DLD1 (cell line): ENCODE results near the gene BAZ1A.
"Not testable (repeated sequence)": the region's sequence is repeated elsewhere in the genome, so short reads cannot be mapped to it uniquely, and the experiment has no call there.

ENCODE experiments used
- in situ Hi-C: cut with HindIII; loops from 2 replicates; pipeline ENCODE4 v1.10.0; 2017; ENCODE audit warnings: low sequenced_read_pairs

BAZ1A gene

GRCh38 chr14:34858765-34859164, 16.4 kb downstream of the BAZ1A start:
- in situ Hi-C loops, result no loop called here

- in situ Hi-C loops, result no loop called here
Observed at GRCh38 chr14:34857689-34858449, 17.3 kb downstream of the BAZ1A start.

- in situ Hi-C loops, result no loop called here
Observed at GRCh38 chr14:34853041-34853440, 22.1 kb downstream of the BAZ1A start.

- in situ Hi-C loops, result no loop called here
Observed at GRCh38 chr14:34851395-34851794, 23.8 kb downstream of the BAZ1A start.

GRCh38 chr14:34845869-34846268, 29.3 kb downstream of the BAZ1A start:
- in situ Hi-C loops, result no loop called here

DNA sequence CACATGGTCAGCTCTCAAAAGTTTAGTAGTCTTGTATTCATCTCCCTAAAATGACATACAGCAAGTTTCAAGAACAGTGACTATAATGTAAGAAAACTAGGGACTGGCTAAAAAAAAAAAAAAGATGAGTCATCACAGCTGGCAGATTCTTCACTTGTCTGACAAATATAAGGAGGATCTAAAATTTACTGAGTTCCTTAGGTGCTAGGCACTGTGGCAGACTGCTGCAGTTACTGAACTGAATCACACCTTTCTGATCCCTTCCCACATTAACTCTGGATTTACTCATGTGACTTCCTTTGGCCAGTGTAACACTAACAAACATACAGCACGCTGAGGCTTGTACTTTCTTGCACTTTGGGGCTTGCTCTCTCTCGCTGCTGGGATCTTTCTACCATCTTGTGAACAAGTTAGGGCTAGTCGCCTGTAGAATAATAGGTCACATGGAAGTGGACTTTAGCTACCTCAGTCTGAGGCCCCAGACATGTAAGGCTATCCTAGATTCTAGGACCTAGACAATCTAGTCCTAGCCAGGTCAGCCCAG, 32.1 kb downstream of the BAZ1A start:
- in situ Hi-C loops, result no loop called here

DNA sequence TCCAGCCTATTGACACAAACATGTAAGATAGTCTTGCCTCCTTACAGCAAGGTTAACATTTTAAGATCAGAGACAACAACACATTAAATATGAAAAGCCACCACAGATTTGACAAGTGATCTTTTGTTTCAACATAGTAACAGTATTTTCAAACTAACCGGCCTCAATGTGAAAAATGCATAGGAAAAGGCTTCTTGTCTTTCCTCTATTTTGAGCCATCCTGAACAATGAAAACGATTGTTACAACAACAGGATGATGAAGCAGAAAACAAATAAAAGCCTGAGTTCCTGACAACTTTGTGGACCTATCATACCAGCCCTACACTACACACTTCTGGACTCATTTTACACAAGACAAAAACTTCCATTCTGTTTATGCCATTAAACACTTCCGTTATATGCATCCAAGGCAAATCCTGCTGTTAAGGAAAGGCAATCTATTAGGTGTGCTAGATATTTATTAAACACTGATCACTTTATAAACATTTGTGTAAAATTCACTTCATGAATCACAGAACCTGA, 37.3 kb downstream of the BAZ1A start:
- in situ Hi-C loops, result no loop called here

DNA sequence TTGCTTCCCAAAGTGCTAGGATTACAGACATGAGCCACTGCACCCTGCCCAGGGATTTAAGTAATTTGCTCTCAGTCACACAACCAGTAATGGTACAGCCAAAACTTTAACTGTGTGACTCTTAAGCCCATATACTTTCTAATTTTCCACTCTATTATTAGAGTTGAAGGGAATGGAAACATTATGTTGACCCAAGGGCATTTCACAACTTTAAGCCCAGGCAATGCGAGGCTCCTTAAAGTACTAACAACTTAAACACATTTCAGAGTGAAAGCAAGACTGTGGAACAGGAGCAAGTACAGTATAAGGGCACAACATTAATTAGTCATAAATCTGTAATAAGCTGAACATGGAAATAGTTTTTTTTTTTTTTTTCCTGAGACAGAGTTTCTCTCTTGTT, 39.8 kb downstream of the BAZ1A start:
- in situ Hi-C loops, result no loop called here

DNA sequence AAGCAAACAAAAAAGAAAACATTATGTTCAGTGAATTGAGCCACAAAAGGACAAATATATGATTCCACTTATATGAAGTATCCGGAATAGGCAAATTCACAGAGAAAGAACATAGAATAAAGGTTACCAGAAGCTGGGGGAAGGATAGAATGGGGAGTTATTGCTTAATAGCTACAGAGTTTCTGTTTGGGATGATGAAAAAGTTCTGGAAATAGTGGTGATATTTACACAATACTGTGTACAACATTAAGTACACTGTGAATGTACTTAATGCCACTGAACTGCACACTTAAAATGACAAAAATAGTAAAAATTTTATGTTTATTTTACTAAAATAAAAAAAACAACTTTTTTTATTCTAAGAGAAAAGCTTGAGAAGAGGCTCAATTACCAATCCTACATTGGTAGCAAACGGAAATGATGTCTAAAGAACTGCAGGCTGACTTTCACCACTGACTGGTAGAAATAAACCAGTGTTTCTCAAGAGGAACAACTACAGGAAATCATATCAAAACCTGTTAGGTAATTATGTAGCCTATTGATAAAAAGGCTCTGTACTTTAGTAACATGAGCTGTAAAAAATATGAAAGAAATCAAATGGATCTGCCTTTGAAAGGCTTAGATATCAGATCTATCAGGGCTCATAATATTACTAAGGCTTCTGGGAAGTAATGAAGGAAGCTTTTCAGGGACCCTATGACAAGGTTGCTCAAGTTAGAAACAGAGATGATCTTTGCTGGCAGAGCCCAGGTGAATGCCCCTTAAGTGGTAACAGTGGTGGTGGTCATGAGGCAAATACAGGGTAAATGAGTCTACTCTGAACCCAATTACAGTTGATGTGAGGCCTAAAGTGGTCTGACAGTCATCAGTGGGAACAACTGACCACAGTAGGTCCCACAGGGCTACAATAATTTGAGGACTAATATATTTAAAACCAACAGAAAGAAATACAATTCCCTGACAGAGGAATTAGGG, 41.3 kb downstream of the BAZ1A start:
- in situ Hi-C loops, result no loop called here

DNA sequence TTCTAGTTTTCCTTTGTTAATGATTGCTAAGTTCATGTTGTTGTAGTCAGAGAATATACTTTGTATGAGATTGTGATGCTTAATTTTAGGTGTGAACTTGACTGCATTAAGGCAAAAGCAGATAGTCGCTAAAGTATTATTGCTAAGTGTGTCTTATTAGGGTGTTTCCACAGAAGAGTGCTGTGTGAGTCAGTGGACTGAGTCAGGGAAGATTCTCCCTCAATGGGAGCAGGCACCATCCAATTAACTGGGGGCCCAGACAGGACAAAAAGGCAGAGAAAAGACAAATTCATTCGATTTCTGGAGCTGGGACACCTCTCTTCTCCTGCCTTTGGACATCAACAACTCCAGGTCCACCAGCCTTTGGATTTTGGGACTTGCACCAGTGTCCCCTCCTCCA, 48.5 kb downstream of the BAZ1A start:
- in situ Hi-C loops, result no loop called here

- in situ Hi-C loops, result no loop called here
Observed at GRCh38 chr14:34824826-34825225, 50.3 kb downstream of the BAZ1A start.

DNA sequence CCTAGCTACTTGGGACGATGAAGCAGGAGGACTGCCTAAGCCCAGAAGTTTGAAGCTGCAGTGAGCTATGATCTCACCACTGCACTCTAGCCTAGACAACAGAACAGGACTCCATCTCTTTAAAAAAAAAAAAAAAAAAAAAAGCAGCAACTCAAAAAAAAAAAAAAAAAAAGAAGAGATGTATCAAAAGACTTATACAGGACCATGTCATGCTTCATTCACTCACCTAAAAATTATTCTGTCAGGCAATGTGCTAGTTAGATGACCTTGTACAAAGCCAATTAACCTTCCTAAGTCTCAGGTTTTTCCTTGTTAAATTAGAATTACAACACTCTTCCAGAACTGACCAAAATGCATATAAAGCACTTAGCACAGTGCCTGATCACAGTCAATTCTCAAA, 50.9 kb downstream of the BAZ1A start:
- in situ Hi-C loops, result no loop called here

- in situ Hi-C loops, result no loop called here
Observed at GRCh38 chr14:34817768-34818167, 57.4 kb downstream of the BAZ1A start.

GRCh38 chr14:34810028-34810427, 65.1 kb downstream of the BAZ1A start:
- in situ Hi-C loops, result no loop called here

GRCh38 chr14:34806257-34806656, 68.9 kb downstream of the BAZ1A start:
- in situ Hi-C loops, result no loop called here

- in situ Hi-C loops, result no loop called here
Observed at GRCh38 chr14:34804933-34805332, 70.2 kb downstream of the BAZ1A start.

- in situ Hi-C loops, result not testable (repeated sequence)
Observed at GRCh38 chr14:34798861-34799260, 76.3 kb downstream of the BAZ1A start.

DNA sequence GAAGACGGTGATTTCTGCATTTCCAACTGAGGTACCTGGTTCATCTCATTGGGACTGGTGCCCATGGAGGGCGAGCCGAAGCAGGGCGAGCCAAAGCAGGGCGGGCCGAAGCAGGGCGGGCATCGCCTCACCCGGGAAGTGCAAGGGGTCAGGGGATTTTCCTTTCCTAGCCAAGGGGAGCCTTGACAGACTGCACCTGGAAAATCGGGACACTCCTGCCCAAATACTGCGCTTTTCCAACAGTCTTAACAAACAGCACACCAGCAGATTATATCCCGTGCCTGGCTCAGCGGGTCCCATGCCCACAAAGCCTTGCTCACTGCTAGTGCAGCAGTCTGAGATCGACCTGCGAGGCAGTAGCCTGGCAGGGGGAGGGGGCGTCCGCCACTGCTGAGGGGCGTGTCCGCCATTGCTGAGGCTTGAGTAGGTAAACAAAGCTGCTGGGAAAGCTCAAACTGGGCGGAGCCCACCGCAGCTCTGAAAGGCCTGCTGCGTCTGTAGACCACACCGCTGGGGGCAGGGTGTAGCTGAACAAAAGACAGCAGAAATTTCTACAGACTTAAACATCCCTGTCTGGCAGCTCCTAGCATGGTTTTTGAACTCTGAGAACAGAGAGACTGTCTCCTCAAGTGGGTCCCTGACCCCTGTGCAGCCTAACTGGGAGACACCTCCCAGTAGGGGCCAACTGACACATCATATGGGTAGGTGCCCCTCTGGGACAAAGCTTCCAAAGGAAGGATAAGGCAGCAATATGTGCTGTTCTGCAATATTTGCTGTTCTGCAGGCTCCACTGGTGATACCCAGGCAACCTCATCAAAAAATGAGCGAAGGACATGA, 77.2 kb downstream of the BAZ1A start:
- in situ Hi-C loops, result no loop called here

- in situ Hi-C loops, result no loop called here
Observed at GRCh38 chr14:34796902-34797301, 78.3 kb downstream of the BAZ1A start.

DNA sequence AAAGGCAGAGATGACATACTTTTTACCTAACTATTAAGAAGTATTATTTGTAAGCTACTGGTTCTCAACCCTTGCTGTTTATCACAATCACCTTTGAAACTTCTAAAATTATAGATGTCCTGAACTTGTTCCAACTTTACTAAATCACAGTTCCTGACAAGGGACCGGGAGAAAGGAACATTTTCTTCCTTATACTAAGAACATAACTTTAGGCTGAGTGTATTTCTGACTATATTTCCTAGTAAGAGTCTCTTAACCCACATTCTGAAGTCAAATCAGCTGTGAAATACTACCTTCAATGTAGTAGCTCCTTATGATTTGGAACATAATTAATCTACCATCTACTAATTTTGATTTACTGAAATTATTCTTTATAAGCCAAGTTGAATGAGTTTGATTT, 80.2 kb downstream of the BAZ1A start:
- in situ Hi-C loops, result no loop called here

DNA sequence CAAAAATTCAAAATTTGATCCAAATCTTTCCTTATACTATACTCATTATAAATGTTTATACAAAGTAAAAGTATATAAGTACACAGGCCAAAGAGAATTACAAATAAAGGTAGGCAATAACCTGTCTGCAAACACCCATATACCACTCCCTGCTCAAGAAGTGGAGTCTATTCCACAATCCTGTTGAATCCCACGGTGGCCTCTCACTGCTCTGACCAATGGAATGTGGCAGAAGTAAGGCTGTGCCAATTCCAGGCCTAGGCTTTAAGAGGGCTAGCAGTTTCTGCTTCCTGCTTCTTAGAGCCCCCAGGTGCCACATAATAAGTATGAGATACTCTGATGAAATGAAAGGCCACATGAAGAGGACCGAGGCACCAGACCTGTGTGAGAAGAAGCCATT, 80.9 kb downstream of the BAZ1A start:
- in situ Hi-C loops, result no loop called here
